ENCODE measurements around the gene AMH.

The AMH gene

DNA sequence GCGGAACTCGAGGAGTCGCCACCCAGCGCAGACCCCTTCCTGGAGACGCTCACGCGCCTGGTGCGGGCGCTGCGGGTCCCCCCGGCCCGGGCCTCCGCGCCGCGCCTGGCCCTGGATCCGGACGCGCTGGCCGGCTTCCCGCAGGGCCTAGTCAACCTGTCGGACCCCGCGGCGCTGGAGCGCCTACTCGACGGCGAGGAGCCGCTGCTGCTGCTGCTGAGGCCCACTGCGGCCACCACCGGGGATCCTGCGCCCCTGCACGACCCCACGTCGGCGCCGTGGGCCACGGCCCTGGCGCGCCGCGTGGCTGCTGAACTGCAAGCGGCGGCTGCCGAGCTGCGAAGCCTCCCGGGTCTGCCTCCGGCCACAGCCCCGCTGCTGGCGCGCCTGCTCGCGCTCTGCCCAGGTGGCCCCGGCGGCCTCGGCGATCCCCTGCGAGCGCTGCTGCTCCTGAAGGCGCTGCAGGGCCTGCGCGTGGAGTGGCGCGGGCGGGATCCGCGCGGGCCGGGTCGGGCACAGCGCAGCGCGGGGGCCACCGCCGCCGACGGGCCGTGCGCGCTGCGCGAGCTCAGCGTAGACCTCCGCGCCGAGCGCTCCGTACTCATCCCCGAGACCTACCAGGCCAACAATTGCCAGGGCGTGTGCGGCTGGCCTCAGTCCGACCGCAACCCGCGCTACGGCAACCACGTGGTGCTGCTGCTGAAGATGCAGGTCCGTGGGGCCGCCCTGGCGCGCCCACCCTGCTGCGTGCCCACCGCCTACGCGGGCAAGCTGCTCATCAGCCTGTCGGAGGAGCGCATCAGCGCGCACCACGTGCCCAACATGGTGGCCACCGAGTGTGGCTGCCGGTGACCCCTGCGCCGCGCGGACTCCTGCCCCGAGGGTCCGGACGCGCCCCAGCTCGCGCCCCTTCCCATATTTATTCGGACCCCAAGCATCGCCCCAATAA is 2.3 kb downstream of the AMH start:
- no peak for DNase-seq

- DNase-seq, result no peak
These were observed 3.1 kb downstream of the AMH start for GRCh38 chr19:2252055-2252796.

- no peak for DNase-seq
These were observed 3.6 kb downstream of the AMH start for GRCh38 chr19:2252797-2253105.

DNA sequence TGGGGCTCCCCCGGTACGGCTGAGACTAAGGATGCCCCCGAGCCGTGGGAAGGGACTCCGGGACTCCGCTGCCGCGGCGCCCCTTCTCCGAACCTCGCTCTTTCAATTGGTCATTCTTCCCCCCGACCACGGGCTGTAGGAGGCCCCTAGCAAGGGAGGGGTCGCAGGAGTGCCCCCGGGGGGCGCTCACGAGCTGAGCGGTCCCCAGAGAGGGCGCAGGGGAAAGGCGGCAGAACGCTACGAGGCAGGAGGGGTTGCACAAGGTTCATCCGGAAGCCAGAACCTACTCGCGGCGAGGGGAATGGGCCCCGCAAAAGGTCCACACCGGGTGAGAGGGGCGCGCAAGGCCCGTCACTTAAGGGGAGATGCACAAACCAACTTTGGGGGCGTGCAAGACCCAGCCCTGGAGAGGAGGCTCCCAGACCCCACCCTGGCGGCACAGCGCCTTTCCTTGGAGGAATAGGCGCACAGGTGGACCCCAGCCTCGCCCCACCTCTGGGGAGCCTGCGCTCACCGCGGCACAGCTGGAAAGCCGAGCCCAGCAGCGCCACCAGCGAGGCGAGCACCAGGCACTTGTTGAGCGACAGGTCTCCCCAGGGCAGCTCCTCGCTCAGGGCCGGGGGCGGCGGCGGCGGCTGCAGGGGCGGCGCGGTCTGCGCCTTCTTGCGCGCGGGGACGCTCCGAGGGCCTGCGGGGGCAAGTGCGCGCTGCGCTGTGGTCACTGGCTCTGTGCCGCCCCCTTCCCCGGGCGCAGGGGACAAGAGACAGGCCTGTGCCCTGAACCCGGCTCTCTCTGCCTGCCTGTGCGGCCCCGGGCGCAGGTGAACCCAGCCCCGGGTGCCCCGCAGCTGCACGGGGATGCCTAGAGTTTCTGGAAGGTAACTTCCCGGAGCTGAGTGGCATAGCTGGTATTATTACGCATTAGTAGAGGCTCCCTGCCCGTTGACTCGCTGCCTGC is 4.3 kb downstream of the AMH start:
- no peak for DNase-seq

DNA sequence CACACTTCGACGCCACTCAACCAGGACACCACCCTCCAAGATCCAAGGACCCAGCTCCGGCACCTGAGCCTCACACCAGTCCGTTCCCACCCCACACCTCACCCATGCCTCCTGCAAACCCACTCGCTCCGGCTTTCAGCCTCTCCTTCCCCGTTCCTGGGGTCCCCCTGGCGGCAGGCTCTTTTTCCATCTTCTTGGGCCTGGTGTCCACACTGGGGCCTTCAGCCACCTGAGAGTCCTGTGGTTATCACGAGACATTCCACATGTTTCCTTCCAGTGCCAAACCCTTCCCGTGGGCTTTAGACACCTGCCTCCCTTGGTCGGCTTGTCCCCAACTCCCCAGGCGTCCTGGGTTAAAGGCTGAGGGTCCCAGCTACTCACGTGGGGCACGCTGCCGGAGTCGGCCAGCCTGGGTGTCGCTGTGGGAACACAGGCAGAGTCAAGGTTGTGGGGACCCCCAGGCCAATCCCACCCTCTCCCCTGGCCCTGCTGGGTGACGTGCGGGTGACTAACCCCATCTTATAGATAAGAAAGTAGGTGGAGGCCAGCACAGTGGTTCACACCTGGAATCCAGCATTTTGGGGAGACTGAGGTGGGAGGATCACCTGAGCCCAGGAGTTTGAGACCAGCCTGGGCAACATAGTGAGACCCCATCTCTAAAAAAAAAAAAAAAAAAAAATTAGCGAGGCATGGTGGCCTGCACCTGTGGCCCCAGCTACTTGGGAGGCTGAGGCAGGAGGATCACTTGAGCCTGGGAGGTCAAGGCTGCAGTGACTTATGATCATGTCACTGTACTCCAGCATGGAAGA is 5.1 kb downstream of the AMH start:
- no peak for DNase-seq

DNA sequence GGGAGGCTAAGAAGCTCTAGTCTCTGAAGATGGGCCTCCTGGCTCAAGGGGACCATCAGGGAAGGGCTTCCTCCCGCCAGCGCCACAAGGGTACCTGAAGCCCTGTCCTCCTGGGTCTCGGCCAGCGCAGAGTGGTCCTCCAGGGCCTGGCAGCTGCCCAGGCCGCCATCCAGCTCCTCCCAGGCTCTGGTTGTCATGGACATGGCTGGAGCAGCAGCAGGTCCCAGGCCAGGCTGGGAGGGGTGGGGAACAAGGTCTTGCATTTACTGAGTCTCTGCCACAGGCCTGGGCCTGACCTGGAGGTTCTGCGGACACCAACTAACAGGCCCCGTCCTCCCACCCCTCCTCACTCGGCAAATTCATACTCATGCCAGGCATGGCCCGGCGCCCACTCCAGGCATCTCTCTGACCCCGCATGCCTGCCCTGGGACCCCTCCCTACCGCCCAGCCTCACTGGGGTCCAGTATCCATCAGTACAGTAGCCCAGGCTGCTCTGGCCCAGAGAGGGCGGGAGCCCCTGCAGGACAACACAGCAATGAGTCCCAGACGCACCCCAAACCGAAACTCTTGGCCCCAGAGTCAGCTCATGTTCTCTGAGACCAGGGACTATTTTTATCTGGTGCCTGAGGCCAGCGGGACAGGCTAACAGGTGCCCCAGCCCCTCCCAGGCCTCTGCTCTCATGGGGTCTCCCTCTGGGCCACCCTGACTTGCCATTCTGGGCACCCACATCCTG is 6.2 kb downstream of the AMH start:
- DNase-seq, result no peak

DNA sequence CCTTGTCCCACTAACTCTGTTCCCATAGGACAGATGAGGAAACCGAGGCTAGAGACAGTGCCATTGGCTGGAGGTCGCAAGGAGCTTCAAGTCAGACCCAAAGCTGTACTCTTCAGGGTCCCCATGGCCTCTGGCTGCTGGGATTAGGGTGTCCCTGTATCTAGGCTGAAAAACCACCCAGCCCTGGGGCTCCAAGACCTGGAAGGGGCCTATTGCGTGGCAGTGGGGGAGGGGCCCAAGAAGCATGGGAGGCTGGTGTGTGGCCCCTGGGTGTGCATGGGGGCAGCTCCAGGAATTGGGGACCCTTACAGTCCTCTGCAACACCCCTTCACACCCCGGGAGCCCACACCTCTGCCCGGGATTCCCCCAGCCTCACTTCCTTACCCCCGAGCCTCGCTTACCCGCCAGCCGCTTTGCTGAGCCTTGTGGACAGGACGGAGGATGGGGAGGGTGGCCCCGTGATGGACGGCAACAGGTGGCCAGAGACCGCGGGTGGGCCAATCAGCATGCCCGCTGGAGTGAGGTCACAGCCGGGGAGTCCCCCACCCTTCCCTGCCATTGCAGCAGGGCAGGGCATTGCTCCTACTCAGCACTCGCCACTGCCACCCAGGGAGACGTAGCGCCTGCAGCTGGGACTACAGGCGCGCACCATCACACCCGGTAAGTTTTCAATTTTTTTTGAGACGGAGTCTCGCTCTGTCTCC is 7.0 kb downstream of the AMH start, which contains the start of gene JSRP1:
Gene JSRP1, minus strand, starts transcription at position 436 of the 704 bp plus-strand sequence. CDS start 1,103 bp downstream, outside the sequence.
- no peak for DNase-seq

DNA sequence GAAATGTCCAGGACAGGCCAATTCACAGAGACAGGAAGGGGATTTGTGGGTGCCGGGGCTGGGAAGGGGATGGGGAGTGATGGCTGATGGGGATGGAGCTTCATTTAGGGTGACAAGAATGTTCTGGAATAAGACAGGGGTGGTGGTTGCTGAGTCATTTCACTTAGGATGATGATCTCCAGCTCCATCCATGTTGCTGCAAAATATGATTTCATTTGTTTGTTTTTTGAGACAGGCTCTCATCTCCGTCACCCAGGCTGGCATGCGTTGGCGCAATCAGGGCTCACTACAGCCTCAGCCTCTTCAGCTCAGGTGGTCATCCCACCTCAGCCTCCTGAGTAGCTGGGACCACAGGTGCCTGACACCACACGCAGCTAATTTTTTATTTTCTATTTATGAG is 10.2 kb downstream of the AMH start:
- no peak for DNase-seq

DNA sequence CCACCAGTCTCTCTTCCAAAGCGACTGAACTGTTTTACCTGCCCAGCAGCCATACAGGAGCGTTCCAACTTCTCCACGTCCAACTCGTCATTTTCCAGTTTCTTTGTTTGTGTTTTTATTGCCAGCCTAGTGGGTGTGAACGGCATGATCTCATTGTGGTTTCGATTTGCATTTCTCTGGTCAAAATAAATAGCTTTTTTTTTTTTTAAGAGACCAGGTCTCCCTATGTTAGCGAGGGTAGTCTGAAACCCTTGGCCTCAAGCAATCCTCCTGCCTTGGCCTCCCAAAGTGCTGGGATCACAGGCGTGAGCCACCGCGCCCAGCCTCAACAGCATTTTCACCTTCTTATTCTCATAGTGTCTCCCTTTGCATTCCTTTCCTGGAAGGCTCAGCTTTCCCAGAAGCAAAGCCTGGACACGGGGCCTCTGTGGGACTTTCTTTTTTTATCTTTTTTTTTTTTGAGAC is 11.2 kb downstream of the AMH start:
- no peak for DNase-seq

DNA sequence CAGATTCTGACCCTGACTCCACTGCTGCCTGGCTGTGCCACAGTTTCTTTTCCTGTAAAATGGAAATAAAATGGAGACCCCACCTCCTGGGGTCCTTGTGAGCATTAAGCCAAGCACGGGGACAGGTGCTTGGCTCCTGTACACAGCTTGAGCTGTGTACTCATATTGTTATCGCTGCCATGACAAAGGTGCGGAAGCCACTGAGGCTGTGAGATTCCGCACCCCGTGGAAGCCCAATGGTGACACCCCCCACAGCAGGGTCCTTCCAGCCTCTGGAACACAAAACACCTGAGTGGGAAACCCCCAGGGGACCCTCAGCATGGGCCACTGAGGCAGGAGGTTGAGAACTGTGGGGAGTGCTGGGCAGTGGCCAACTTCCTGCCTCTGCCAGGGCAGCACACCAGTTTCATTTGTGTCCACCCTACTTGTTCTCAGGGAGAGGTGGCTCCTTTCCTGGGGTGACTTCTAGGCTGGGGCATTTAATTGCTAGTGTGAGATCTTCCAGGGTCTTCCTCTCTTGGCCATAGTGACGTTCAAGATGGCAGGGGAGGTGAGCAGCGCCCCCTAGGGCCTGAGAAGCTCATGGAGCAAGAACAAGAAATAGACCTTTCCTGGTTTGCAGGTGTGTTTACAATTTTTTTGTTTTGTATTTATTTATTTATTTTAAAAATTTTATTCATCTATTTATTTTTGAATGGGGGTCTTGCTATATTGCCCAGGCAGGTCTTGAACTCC is 12.5 kb downstream of the AMH start:
- DNase-seq, result peak; percentile 61

DNA sequence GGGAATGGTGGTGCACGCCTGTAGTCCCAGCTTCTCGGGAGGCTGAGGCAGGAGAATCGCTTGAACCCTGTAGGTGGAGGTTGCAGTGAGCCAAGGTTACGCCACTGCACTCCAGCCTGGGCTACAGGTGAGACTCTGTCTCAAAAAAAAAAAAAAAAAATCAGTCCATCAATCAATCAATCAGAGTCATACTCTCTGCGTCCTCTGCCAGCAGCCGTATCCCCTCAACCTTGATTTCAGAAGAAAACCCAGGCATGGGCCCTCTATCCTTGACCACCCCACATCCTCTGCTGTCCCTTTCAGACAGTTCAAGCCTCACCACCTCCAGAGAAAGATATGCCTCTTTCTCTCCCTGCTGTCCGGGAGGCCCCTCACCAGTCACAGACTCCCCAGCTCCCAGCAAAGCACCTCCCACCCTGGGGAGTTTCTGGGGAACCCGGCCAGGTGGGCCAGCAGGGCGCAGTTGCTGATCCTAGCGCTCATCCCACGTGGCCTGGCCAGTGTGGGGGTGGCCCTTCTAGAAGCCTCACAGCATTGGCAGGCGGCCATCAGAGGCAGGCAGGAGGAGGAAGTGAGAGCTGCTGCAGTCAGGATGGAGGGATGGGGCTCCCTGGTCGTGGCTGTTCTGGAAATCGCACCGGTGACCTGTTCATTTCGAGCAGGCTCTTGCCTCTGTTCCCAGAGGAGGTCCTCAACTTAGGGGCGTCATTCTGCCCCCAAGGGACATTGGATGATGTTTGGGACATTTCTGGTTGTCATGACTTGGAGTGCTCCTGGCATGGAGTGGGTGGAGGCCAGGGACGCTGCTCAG is 17.3 kb downstream of the AMH start:
- DNase-seq, result peak; percentile 38

DNA sequence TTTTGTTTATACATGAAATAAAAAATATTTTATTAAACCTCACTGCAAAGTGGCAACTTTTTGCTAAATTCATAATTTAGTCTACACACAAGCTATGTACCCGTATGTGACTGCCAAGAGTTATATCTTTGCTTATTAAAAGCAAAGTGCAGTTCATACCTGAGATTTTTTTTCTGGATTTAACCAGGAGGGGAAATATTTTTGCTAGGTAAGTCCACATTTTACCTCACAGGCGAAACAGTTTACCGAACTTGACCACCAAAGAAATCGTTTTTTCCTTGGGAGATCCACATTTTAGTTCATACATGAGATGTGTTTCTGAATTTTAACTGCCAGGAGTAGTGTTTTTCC is 19.3 kb downstream of the AMH start:
- no peak for DNase-seq

DNA sequence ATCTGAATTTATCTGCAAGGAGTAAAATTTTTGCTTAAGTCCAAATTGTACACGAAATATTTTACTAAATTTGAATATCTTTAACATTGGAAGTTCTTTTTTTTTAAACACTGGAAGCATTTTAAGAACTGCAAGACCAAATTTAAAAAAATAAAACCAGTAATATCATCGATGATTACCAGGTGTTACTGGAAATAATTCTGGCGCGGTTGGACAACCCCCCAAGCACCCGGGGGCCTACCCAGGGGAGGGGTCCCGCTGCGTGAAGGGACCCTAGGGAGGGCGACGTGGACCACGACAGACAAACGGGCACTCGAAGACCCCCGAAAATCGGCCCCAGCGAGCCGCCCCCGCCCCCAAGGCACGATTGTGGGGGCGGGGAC is 19.7 kb downstream of the AMH start:
- no peak for DNase-seq

DNA sequence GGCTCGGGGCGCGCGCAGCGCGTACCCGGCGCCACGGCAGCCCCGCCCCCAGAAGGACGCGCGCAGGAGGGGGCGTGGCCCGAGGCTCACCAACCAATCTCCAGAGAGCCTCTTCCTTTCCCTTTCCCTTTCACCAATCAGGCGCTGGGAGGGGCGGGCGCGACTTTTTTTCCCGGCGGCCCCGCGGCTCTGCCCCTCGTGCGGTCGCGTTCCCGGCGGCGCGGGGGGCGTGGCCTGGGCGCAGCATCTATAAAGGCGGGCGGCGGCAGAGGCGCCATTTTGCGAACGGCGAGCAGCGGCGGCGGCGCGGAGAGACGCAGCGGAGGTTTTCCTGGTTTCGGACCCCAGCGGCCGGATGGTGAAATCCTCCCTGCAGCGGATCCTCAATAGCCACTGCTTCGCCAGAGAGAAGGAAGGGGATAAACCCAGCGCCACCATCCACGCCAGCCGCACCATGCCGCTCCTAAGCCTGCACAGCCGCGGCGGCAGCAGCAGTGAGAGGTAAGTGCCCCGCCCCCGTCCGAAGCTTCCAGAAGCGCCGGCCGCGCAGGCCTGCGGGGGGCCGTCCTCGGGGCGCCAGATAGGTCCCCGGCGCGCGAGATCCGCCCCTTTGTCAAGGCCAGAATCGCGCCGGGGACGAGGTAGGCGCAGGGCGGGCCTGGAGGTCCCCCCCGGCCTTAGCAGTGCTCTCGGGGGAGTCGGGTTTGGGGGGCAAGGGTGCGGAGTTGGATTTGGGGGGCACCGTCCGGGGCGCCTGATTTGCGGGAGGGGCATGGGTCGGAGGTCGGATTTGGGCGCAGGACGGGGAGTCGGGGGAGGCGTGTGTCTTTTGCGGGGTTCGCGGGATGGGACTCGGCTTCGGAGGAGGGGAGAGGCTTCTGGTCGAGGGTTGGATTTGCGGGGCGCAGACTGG is 20.4 kb downstream of the AMH start:
- DNase-seq, result peak; percentile 99

DNA sequence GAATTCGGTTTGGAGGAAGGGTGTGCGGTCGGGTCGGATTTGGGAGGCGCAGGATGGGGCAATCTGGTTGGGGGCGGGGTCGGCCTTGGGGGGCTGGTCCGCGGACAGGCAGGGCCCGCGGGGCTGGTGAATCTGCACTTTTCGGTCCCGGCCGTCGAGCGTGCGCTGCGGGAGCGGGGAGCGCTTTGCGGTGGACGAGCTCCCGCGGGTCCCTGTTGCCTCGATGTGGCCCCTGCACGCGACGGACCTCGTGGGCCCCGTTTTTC is 21.0 kb downstream of the AMH start:
- DNase-seq, result peak; percentile 53

GRCh38 chr19:2270423-2271233 is 21.5 kb downstream of the AMH start:
- peak; percentile 79 for DNase-seq

Measured in stimulated activated CD4-positive, alpha-beta T cell treated with anti-CD3 and anti-CD28 coated beads, Interleukin-4, amount 100 ng/mL, for 1 hour (primary cell).